K562 (cell line): ENCODE measurements around the gene TMEM50B. TPM values are rescaled to one million over a fixed set of nuclear protein-coding genes. Genes with fewer than 3 reads are reported as not detected.

Experiments used
- ATAC-seq: fragments of 200-7000 bp; cut with Tn5 transposase; 3 replicates; pipeline ENCODE4 v1.9.1; 2020; ENCODE audit warnings: moderate library complexity
- BruUV-seq: library from RNA; stranded (reverse); fragments of 400-500 nt; replicated peaks from 2 replicates; lab custom pipeline; 2021; lab: Mats Ljungman, UMichigan
- CTCF ChIA-PET: fragments of 300-600 bp; formaldehyde crosslinking; extraction: SDS; loops from one replicate; lab custom pipeline; 2021; ENCODE audit warnings: low intra/inter-chr PET ratio; lab: Yijun Ruan, JAX
- POLR2A ChIA-PET: fragments of 300-600, 350-650 bp; sonication (Branson Sonifier 250); formaldehyde crosslinking; extraction: SDS; loops from one replicate; lab custom pipeline; 2021; ENCODE audit warnings: antibody characterized with exemption, inconsistent platforms; lab: Yijun Ruan, JAX
- DNase-seq, 4 experiments: peaks; one replicate each; pipeline versions ENCODE4 v3.0.0 to v3.0.0-alpha.2; 2011 to 2018; ENCODE audit warnings: low spot score in 3 of 4, mixed read lengths in 3 of 4; ENCODE audit errors: extremely low read depth in 1 of 4
- FAIRE-seq: peaks from 2 replicates; lab custom pipeline; 2011; peaks lifted over from hg19 to GRCh38; lab: Jason Lieb, UNC
- H2AFZ ChIP-seq: 2 replicates; pipeline ENCODE4 v1.6.0; 2011; ENCODE audit warnings: low read depth, low read length, control low read depth, inconsistent platforms
- H3K27ac ChIP-seq: fragments of 200-600 bp; 3 replicates; pipeline ENCODE4 v1.8.0; 2011; ENCODE audit warnings: low read depth, mild to moderate bottlenecking, control low read depth, inconsistent platforms, low read length, moderate library complexity, mixed read lengths; ENCODE audit errors: extremely low read depth
- H3K27me3 ChIP-seq, 2 experiments: fragments of 300-600 bp in 1 of 2; 2 replicates in 1 of 2; 3 replicates in 1 of 2; pipeline versions ENCODE4 v1.6.0 to v1.8.0; 2011; ENCODE audit warnings: inconsistent platforms in 2 of 2, low read length in 2 of 2, mild to moderate bottlenecking in 1 of 2, mixed read lengths in 1 of 2, moderate library complexity in 1 of 2; ENCODE audit not compliant: control insufficient read depth in 2 of 2, insufficient read depth in 2 of 2
- H3K36me3 ChIP-seq: fragments of 300-600 bp; 3 replicates; pipeline ENCODE4 v1.8.0; 2011; ENCODE audit warnings: mild to moderate bottlenecking, low read length, inconsistent platforms; ENCODE audit not compliant: control insufficient read depth, insufficient read depth
- H3K4me1 ChIP-seq, 2 experiments: fragments of 200-600 bp in 1 of 2; replicated peaks in 1 of 2; 2 replicates in 1 of 2; 3 replicates in 1 of 2; pipeline versions ENCODE4 v1.5.1 to v1.8.0; 2011; ENCODE audit warnings: inconsistent platforms in 2 of 2, low read length in 2 of 2, mild to moderate bottlenecking in 1 of 2, mixed read lengths in 1 of 2, moderate library complexity in 1 of 2; ENCODE audit not compliant: control insufficient read depth in 2 of 2, insufficient read depth in 2 of 2
- H3K4me2 ChIP-seq: 2 replicates; pipeline ENCODE4 v1.6.1; 2011; ENCODE audit warnings: low read length, control low read depth, inconsistent platforms, mixed read lengths; ENCODE audit not compliant: insufficient read depth
- H3K4me3 ChIP-seq: fragments of 200-600 bp; sonication (generic), shearing (Covaris generic); 2 replicates; pipeline ENCODE4 v1.5.1; 2016; ENCODE audit warnings: control low read depth, inconsistent platforms
- H3K79me2 ChIP-seq: fragments of 200-600 bp; 3 replicates; pipeline ENCODE4 v1.8.0; 2011; ENCODE audit warnings: low read length, inconsistent platforms; ENCODE audit not compliant: control insufficient read depth, insufficient read depth
- H3K9ac ChIP-seq, 2 experiments: 2 replicates each; pipeline versions ENCODE4 v1.6.0 to v1.6.1; 2011; ENCODE audit warnings: low read depth in 2 of 2, low read length in 2 of 2, control low read depth in 1 of 2, inconsistent platforms in 1 of 2, mild to moderate bottlenecking in 1 of 2, mixed read lengths in 1 of 2; ENCODE audit not compliant: insufficient read depth in 1 of 2
- H3K9me1 ChIP-seq: one replicate; pipeline ENCODE4 v1.6.0; 2011; ENCODE audit warnings: inconsistent platforms, mild to moderate bottlenecking, low read length, moderate library complexity; ENCODE audit not compliant: control insufficient read depth, insufficient read depth
- H3K9me3 ChIP-seq: replicated peaks from 2 replicates; pipeline ENCODE4 v1.5.1; 2011; ENCODE audit warnings: low read depth, low read length, inconsistent platforms; ENCODE audit not compliant: control insufficient read depth, insufficient read depth
- H4K20me1 ChIP-seq: replicated peaks from 2 replicates; pipeline ENCODE4 v1.6.1; 2011; ENCODE audit warnings: low read length, inconsistent platforms, mixed read lengths; ENCODE audit not compliant: control insufficient read depth, insufficient read depth
- GABPB1 ChIP-seq: sonication (generic); formaldehyde crosslinking; IDR thresholded peaks from 2 replicates; pipeline ENCODE4 v1.8.0; 2022; ENCODE audit warnings: mild to moderate bottlenecking, missing genetic modification reagents
- HDAC3 ChIP-seq: fragments of 450-650 bp; IDR thresholded peaks from 2 replicates; pipeline ENCODE4 v1.6.1; 2018; ENCODE audit warnings: borderline replicate concordance, mild to moderate bottlenecking, moderate library complexity; ENCODE audit not compliant: partially characterized antibody
- NFYB ChIP-seq: IDR thresholded peaks from 2 replicates; pipeline ENCODE4 v1.6.1; 2011; ENCODE audit warnings: mild to moderate bottlenecking, moderate library complexity; ENCODE audit not compliant: insufficient read length; ENCODE audit errors: extremely low read depth
- TFE3 ChIP-seq: fragments of 450-650 bp; formaldehyde crosslinking; IDR thresholded peaks from 2 replicates; pipeline ENCODE4 v1.4.0; 2020; ENCODE audit warnings: mild to moderate bottlenecking, mixed read lengths
- ZNF282 ChIP-seq: sonication (generic); formaldehyde crosslinking; IDR thresholded peaks from 2 replicates; pipeline ENCODE4 v1.8.1; 2023; ENCODE audit warnings: missing genetic modification reagents
- ZNF316 ChIP-seq: fragments of 450-650 bp; IDR thresholded peaks from 2 replicates; pipeline ENCODE4 v1.6.1; 2016
- WGBS: fragments of 100-300 bp; shearing (Covaris generic); methylation state at CpG from one replicate; pipeline ENCODE4 v1.1.6; 2016; ENCODE audit warnings: low coverage, mixed read lengths; ENCODE audit not compliant: insufficient coverage; ENCODE audit errors: missing lambda C conversion rate; 5-methylcytosine and 5-hydroxymethylcytosine counted together
- in situ Hi-C: fragments of 300-500 bp; cut with MboI; formaldehyde crosslinking; loops from 4 replicates; pipeline ENCODE4 v1.15.0; 2018; ENCODE audit warnings: inconsistent platforms, mixed read lengths
- intact Hi-C: fragments of 100-400 bp; cut with micrococcal nuclease; formaldehyde crosslinking; loops from 2 replicates; pipeline ENCODE4 v1.14.2; 2022
- polyA plus RNA-seq, 8 experiments: library from polyadenylated mRNA; depleted of rRNA in 4 of 8; stranded (reverse) in 5 of 8; unstranded in 3 of 8; fragments of >200 nt; fragmentation: Nextera tagmentation in 2 of 8; fragmentation: Illumina TruSeq in 1 of 8; extraction: Ambion mirVana in 2 of 8; extraction: Trizol in 1 of 8; gene quantifications; 2 replicates each; pipeline versions ENCODE4 v1.2.1 to v1.2.3, GENCODE V29; 2011 to 2014; ENCODE audit warnings: inconsistent platforms in 1 of 8, missing spikeins in 1 of 8
- total RNA-seq, 7 experiments: library from RNA; depleted of rRNA in 6 of 7; stranded (reverse); fragments of >200 nt in 6 of 7; fragmentation: Illumina TruSeq in 2 of 7; extraction: Trizol in 2 of 7; gene quantifications; 2 replicates each; pipeline versions ENCODE4 v1.2.1 to v1.2.3, GENCODE V29; 2011 to 2021; ENCODE audit warnings: low replicate concordance in 1 of 7
- TF ChIP-seq, protein P1 (sequence below): fragments of 450-650 bp; conservative IDR thresholded peaks from 2 replicates; pipeline ENCODE4 v1.6.1; 2016; ENCODE audit warnings: missing genetic modification characterization, low read depth, mild to moderate bottlenecking, control low read depth, missing compliant biosample characterization

The TMEM50B gene
- total and polyA plus RNA-seq, 9 of the 15 experiments (the other 6 are each of a cell fraction or from before 2014, with no cell fraction given) = 20.5 to 64.6 (median 28.9) TPM

DNA sequence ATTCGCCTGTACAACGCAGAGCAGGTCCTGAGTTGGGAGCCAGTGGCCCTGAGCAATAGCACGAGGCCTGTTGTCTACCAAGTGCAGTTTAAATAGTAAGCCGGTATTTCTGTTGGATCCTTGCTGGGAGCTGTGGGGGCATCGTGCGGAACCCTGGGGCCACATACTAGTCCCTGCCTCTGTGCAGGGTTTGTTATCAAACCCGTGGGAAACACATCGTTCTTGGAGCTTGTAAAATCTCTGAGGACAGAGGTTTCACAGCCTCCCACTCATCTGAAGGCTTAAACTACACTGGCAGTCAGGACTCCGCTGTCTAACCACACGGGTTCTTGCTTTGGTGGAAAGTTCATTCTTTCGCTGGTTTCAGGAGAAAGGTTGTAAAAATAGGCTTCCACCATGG, 64.8 kb downstream of the TMEM50B start:
- H3K36me3 ChIP-seq = peaks cover 60% of the 10 kb centered on the region

DNA sequence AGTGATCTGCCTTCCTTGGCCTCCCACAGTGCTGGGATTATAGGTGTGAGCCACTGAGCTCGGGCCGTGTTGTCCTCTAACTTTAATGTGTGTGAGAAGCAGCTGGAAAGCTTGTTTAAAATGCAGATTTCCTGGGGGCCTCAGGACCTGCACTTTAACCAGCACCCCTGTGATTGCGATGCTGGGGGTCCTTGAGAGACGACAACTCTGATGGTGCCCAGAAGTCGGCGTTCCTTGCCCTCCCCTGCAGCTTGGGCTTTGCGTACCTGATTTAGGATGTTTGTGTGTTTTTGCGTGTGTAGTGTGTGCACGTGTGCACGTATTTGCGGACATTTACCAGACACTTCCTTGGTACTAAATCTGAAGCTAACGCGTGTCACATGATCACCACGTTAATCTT, 65.7 kb downstream of the TMEM50B start:
- ChIA-PET CTCF (no interaction called here), POLR2A (interaction anchor here (0.5 to 1.2 kb wide), 2 partner anchors 44 to 292 kb away, joined by 3 read pairs; no protein-coding TSS in a partner anchor)
- BruUV-seq = no TSS peak
- Histone ChIP-seq H3K9ac (no peak overlapping the region), H4K20me1 (peaks cover 6% of the 10 kb centered on the region; the same call in 1 of the 2 replicates), H3K9me1 (peaks cover 4% of the 10 kb centered on the region), H3K36me3 (peaks cover 54% of the 10 kb centered on the region), H3K4me2 (no peak overlapping the region), H3K79me2 (peaks cover 27% of the 10 kb centered on the region; the same call in 2 of the 3 replicates), H3K9me3 (no peaks in the 10 kb centered on the region), H2AFZ (no peak overlapping the region), H3K27ac (no peak overlapping the region), H3K4me3 (no peak overlapping the region), H3K27me3 (no peaks in the 10 kb centered on the region), H3K4me1 (no peaks in the 10 kb centered on the region; a peak in 1 of 5 replicates)
- in situ Hi-C loops (no loop called here), intact Hi-C loops (no loop called here)
- FAIRE-seq = no peak
- TF ChIP-seq ZNF316 (no peak), ZNF282 (no peak), TFE3 (peak; percentile 72)
- WGBS = 84% methylated on average over 14 of the region's 14 CpGs
- ATAC-seq = no peak
- DNase-seq = no peak

More for the DNA sequence above, 64.8 kb downstream of the TMEM50B start:
- in situ Hi-C loops = no loop called here
- Histone ChIP-seq H4K20me1 (peaks cover 6% of the 10 kb centered on the region; the same call in 1 of the 2 replicates), H3K9ac (no peak overlapping the region), H3K4me3 (no peak overlapping the region), H3K9me3 (no peaks in the 10 kb centered on the region), H3K4me2 (no peak overlapping the region), H3K27me3 (no peaks in the 10 kb centered on the region), H3K79me2 (peaks cover 20% of the 10 kb centered on the region; the same call in 2 of the 3 replicates), H2AFZ (no peak overlapping the region), H3K9me1 (peaks cover 4% of the 10 kb centered on the region), H3K4me1 (no peaks in the 10 kb centered on the region; a peak in 1 of 5 replicates), H3K27ac (no peak overlapping the region)
- TF ChIP-seq GABPB1 (CRISPR knock-in tag) (no peak), HDAC3 (no peak), NFYB (no peak)
- TF ChIP-seq, protein P1, sequence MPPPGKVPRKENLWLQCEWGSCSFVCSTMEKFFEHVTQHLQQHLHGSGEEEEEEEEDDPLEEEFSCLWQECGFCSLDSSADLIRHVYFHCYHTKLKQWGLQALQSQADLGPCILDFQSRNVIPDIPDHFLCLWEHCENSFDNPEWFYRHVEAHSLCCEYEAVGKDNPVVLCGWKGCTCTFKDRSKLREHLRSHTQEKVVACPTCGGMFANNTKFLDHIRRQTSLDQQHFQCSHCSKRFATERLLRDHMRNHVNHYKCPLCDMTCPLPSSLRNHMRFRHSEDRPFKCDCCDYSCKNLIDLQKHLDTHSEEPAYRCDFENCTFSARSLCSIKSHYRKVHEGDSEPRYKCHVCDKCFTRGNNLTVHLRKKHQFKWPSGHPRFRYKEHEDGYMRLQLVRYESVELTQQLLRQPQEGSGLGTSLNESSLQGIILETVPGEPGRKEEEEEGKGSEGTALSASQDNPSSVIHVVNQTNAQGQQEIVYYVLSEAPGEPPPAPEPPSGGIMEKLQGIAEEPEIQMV (tag) = no peak
- ChIA-PET POLR2A (interaction anchor here (1.2 kb wide), 1 partner anchor 43 kb away, joined by 3 read pairs; no protein-coding TSS in a partner anchor), CTCF (no interaction called here)
- FAIRE-seq (no peak), DNase-seq (no peak), ATAC-seq (no peak)
- WGBS = 81% methylated on average over 11 of the region's 11 CpGs
- no TSS peak for BruUV-seq
- intact Hi-C loops = no loop called here
